Memory B cell (primary cell): ENCODE measurements around the gene SLC10A6.

Source experiments
- ATAC-seq: fragments of 150-1000 bp; cut with Tn5 transposase; 2 replicates; pipeline ENCODE4 v1.10.0; 2021; ENCODE audit warnings: low read depth, mild to moderate bottlenecking, moderate library complexity
- DNase-seq, 2 donors: peaks; one replicate each; pipeline ENCODE4 v3.0.0; 2022; ENCODE audit warnings: low spot score in 2 of 2
- H3K27ac Mint-ChIP-seq: one replicate; pipeline ENCODE4 v1.8.0; 2022; ENCODE audit warnings: mild to moderate bottlenecking, moderate library complexity, mixed read lengths
- H3K27me3 Mint-ChIP-seq: one replicate; pipeline ENCODE4 v1.8.0; 2022; ENCODE audit warnings: mixed read lengths
- H3K36me3 Mint-ChIP-seq: one replicate; pipeline ENCODE4 v1.8.0; 2022; ENCODE audit warnings: mild to moderate bottlenecking, mixed read lengths
- H3K4me1 Mint-ChIP-seq: one replicate; pipeline ENCODE4 v1.8.0; 2022; ENCODE audit warnings: mixed read lengths
- H3K4me3 Mint-ChIP-seq: one replicate; pipeline ENCODE4 v1.8.0; 2022; ENCODE audit warnings: mild to moderate bottlenecking, moderate library complexity, mixed read lengths
- H3K9me3 Mint-ChIP-seq: one replicate; pipeline ENCODE4 v1.8.0; 2022; ENCODE audit warnings: mixed read lengths

The SLC10A6 gene

DNA sequence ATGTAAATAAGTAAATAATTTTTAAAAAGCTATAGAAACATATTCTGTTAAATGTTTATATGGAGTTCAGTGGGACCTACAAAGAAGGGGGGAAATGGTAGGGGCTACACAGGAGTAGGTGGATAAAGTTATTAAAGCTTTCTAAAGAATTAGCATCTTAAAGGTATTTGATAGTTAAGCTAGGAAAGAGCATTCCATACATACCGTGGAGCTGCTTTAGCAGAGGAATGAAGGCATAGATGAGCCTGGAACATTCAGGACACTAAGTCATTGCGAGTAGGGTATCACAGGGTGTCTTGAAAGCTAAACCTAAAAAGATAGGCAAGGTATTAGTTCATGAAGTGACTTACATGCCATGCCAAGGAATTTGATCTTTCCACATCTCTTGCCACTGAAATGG is 60.4 kb downstream of the SLC10A6 start:
- H3K4me3 Mint-ChIP-seq, result no peak overlapping the region
- H3K36me3 Mint-ChIP-seq, result no peaks in the 10 kb centered on the region
- H3K27ac Mint-ChIP-seq, result no peak overlapping the region
- DNase-seq, result no peak
- no peak for ATAC-seq
- no peaks in the 10 kb centered on the region for H3K4me1 Mint-ChIP-seq
- peaks cover 4% of the 10 kb centered on the region for H3K27me3 Mint-ChIP-seq
- peaks cover 1% of the 10 kb centered on the region for H3K9me3 Mint-ChIP-seq

GRCh38 chr4:86778175-86778574 is 71.0 kb downstream of the SLC10A6 start:
- no peak for ATAC-seq
- peaks cover 8% of the 10 kb centered on the region for H3K27me3 Mint-ChIP-seq

GRCh38 chr4:86775061-86775460 is 74.1 kb downstream of the SLC10A6 start:
- DNase-seq (no peak), ATAC-seq (no peak)
- Mint-ChIP-seq H3K36me3 (no peaks in the 10 kb centered on the region), H3K4me3 (no peak overlapping the region), H3K9me3 (no peaks in the 10 kb centered on the region), H3K27me3 (peaks cover 4% of the 10 kb centered on the region), H3K27ac (no peak overlapping the region), H3K4me1 (no peaks in the 10 kb centered on the region)

More at GRCh38 chr4:86778175-86778574, 71.0 kb downstream of the SLC10A6 start:
- no peak overlapping the region for H3K27ac Mint-ChIP-seq
- H3K36me3 Mint-ChIP-seq, result no peaks in the 10 kb centered on the region
- DNase-seq, result no peak
- no peaks in the 10 kb centered on the region for H3K9me3 Mint-ChIP-seq
- H3K4me3 Mint-ChIP-seq, result no peak overlapping the region
- no peaks in the 10 kb centered on the region for H3K4me1 Mint-ChIP-seq
